Measurements from ENCODE around the gene LDHD. TPM values are rescaled to one million over a fixed set of nuclear protein-coding genes. Genes with fewer than 3 reads are reported as not detected.

The LDHD gene
- total and polyA plus RNA-seq, 2 experiments from 2014 or later, result 12.7 to 21.9 TPM

- WGBS (ENCODE audit: low lambda C conversion rate, missing lambda C conversion rate), result 50% methylated on average over 2 of the region's 2 CpGs
- H3K79me2 ChIP-seq, result peaks cover 70% of the 10 kb centered on the region
- no peaks in the 10 kb centered on the region for H4K20me1 ChIP-seq (ENCODE audit: insufficient read depth, poor library complexity, severe bottlenecking)
- no peak for DNase-seq (ENCODE audit: low spot score)
- H3K4me3 ChIP-seq, result no peak overlapping the region
- no peak overlapping the region for H2AFZ ChIP-seq
- peaks cover 19% of the 10 kb centered on the region for H3K9me3 ChIP-seq (ENCODE audit: low read depth)
- no peaks in the 10 kb centered on the region for H3K27me3 ChIP-seq
- TF ChIP-seq EZH2phosphoT487 (IDR thresholded peaks at IDR 0.05; ENCODE audit: low read depth, severe bottlenecking, unreplicated experiment), result no peak
- TF ChIP-seq, protein P1, sequence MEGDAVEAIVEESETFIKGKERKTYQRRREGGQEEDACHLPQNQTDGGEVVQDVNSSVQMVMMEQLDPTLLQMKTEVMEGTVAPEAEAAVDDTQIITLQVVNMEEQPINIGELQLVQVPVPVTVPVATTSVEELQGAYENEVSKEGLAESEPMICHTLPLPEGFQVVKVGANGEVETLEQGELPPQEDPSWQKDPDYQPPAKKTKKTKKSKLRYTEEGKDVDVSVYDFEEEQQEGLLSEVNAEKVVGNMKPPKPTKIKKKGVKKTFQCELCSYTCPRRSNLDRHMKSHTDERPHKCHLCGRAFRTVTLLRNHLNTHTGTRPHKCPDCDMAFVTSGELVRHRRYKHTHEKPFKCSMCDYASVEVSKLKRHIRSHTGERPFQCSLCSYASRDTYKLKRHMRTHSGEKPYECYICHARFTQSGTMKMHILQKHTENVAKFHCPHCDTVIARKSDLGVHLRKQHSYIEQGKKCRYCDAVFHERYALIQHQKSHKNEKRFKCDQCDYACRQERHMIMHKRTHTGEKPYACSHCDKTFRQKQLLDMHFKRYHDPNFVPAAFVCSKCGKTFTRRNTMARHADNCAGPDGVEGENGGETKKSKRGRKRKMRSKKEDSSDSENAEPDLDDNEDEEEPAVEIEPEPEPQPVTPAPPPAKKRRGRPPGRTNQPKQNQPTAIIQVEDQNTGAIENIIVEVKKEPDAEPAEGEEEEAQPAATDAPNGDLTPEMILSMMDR (IDR thresholded peaks at IDR 0.05; ENCODE audit: poor library complexity), result no peak
- TF ChIP-seq EZH2 (IDR thresholded peaks at IDR 0.05; ENCODE audit: borderline replicate concordance), result no peak
- H3K9me2 ChIP-seq (replicated peaks; ENCODE audit: insufficient read depth), result no peaks in the 10 kb centered on the region
- peaks cover 3% of the 10 kb centered on the region for H3K36me3 ChIP-seq (replicated peaks; ENCODE audit: insufficient read depth, low read depth)
- peaks cover 6% of the 10 kb centered on the region for H3K4me1 ChIP-seq (ENCODE audit: insufficient read depth)
- no peak overlapping the region for H3K4me2 ChIP-seq
- no peak overlapping the region for H3K27ac ChIP-seq
These were observed 35.2 kb upstream of the LDHD start for GRCh38 chr16:75151798-75152197.

DNA sequence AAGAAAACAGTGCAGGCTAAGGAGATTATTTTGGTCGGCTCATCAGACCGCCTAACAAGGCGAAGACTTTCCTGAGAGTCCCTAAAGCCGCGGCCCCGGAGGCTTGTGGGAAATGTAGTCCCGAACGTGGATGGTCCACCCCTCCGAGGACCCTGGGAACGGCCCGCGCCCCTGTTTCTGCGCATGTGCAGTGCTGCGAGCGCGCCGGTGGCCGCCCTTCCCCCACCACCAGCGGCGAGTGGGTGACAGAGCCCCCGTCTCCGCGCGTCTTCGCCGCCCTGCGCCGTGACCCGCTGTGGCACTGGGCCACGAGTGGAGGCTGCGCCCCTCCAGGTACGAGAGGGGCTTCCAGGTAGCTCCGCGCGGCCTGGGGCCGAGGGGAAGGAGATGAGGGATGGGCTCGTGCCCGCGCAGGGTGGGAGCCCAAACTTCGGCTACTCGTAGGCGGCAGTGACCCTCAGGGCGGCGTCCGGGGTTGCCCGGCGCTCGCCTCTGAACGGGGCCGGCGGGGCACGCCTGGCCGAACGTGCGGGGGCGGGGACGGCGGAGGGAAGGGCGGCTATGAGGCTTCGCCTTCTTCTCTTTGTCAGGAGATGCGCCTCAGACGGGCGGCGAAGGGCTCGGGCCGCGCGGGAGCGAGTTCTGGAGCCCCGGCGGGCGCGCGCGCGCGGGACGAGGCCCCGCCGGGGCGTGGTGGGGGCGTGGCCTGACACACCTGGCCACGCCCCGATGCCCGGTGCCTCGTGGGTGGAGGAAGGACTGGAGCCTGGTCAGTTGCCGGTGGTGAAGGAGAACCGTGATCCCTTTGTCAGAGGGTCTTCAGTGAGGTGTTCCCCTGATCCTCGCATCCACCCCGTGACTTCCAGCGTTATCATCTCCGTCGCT, 32.0 kb upstream of the LDHD start, which contains the start of gene ZFP1:
TSS of gene ZFP1 (plus strand) at position 214 of the 885 bp plus-strand sequence. CDS start 4,428 bp downstream, outside the sequence.
- TF ChIP-seq EZH2phosphoT487 (IDR thresholded peaks at IDR 0.05; ENCODE audit: low read depth, severe bottlenecking, unreplicated experiment) (no peak), EZH2 (IDR thresholded peaks at IDR 0.05; ENCODE audit: borderline replicate concordance) (no peak)
- TF ChIP-seq, protein P1 (IDR thresholded peaks at IDR 0.05; ENCODE audit: poor library complexity), result no peak
- no peaks in the 10 kb centered on the region for H3K9me2 ChIP-seq (replicated peaks; ENCODE audit: insufficient read depth)
- H4K20me1 ChIP-seq (ENCODE audit: insufficient read depth, poor library complexity, severe bottlenecking), result no peaks in the 10 kb centered on the region
- 1% methylated on average over 52 of the region's 93 CpGs for WGBS (ENCODE audit: low lambda C conversion rate, missing lambda C conversion rate)
- no peaks in the 10 kb centered on the region for H3K27me3 ChIP-seq
- H2AFZ ChIP-seq, result peak within 1 kb of the TSS; percentile 86
- peaks cover 6% of the 10 kb centered on the region for H3K4me1 ChIP-seq (ENCODE audit: insufficient read depth)
- peaks cover 19% of the 10 kb centered on the region for H3K9me3 ChIP-seq (ENCODE audit: low read depth)
- no peaks in the 10 kb centered on the region for H3K36me3 ChIP-seq (replicated peaks; ENCODE audit: insufficient read depth, low read depth)
- peak within 1 kb of the TSS; percentile 82 for H3K4me2 ChIP-seq
- peaks cover 46% of the 10 kb centered on the region for H3K79me2 ChIP-seq
- peak within 1 kb of the TSS; percentile 97 for H3K27ac ChIP-seq
- peak; percentile 96 for DNase-seq (ENCODE audit: low spot score)
- H3K4me3 ChIP-seq, result peak within 1 kb of the TSS; percentile 85

GRCh38 chr16:75147968-75148310, 31.4 kb upstream of the LDHD start:
- no peaks in the 10 kb centered on the region for H4K20me1 ChIP-seq (ENCODE audit: insufficient read depth, poor library complexity, severe bottlenecking)
- H3K79me2 ChIP-seq, result peaks cover 40% of the 10 kb centered on the region
- DNase-seq (ENCODE audit: low spot score), result no peak
- no peaks in the 10 kb centered on the region for H3K36me3 ChIP-seq (replicated peaks; ENCODE audit: insufficient read depth, low read depth)
- no peaks in the 10 kb centered on the region for H3K9me2 ChIP-seq (replicated peaks; ENCODE audit: insufficient read depth)
- TF ChIP-seq EZH2phosphoT487 (IDR thresholded peaks at IDR 0.05; ENCODE audit: low read depth, severe bottlenecking, unreplicated experiment), result no peak
- no peak for TF ChIP-seq EZH2 (IDR thresholded peaks at IDR 0.05; ENCODE audit: borderline replicate concordance)
- TF ChIP-seq, protein P1 (IDR thresholded peaks at IDR 0.05; ENCODE audit: poor library complexity), result no peak
- peak overlapping the region; percentile 72 for H2AFZ ChIP-seq
- WGBS (ENCODE audit: low lambda C conversion rate, missing lambda C conversion rate), result 67% methylated on average over 3 of the region's 3 CpGs
- no peaks in the 10 kb centered on the region for H3K27me3 ChIP-seq
- no peak overlapping the region for H3K4me3 ChIP-seq
- H3K4me1 ChIP-seq (ENCODE audit: insufficient read depth), result peaks cover 6% of the 10 kb centered on the region
- H3K9me3 ChIP-seq (ENCODE audit: low read depth), result peaks cover 15% of the 10 kb centered on the region
- peak overlapping the region; percentile 73 for H3K4me2 ChIP-seq
- H3K27ac ChIP-seq, result no peak overlapping the region

Data from hepatocyte (in vitro differentiated cells).